Measurements from ENCODE around the gene WDR37.

Gene WDR37

GRCh38 chr10:1123198-1123597 lies 67.0 kb downstream of the WDR37 start:
- no peak for TF ChIP-seq CTCF (IDR thresholded peaks at IDR 0.05; ENCODE audit: low read length)
- TF ChIP-seq EZH2 (IDR thresholded peaks at IDR 0.05; ENCODE audit: borderline replicate concordance, low read length) = no peak
- no peaks in the 10 kb centered on the region for H3K9me3 ChIP-seq (ENCODE audit: low read length)
- H3K4me2 ChIP-seq (ENCODE audit: low read length) = no peak overlapping the region
- no peaks in the 10 kb centered on the region for H3K9me2 ChIP-seq (ENCODE audit: low read depth, low read length)
- no peak overlapping the region for H3K9ac ChIP-seq (ENCODE audit: low read length)
- H3K4me3 ChIP-seq (ENCODE audit: low read depth, low read length, poor library complexity, severe bottlenecking) = no peak overlapping the region
- no peaks in the 10 kb centered on the region for H3F3A ChIP-seq (ENCODE audit: insufficient read depth, low read length)
- H3K4me1 ChIP-seq (ENCODE audit: insufficient read depth, low read length, severe bottlenecking) = no peaks in the 10 kb centered on the region
- no peak overlapping the region for H3K27ac ChIP-seq (ENCODE audit: low read depth, low read length, poor library complexity, severe bottlenecking)
- no peaks in the 10 kb centered on the region for H4K20me1 ChIP-seq (ENCODE audit: insufficient read depth, low read length)
- H3K36me3 ChIP-seq (ENCODE audit: insufficient read depth, low read length) = peaks cover 72% of the 10 kb centered on the region
- no peaks in the 10 kb centered on the region for H3K27me3 ChIP-seq (ENCODE audit: insufficient read depth, low read length)
- H3K79me2 ChIP-seq (ENCODE audit: insufficient read depth, low read length) = no peaks in the 10 kb centered on the region
- H2AFZ ChIP-seq (ENCODE audit: low read length) = no peak overlapping the region

- no peaks in the 10 kb centered on the region for H3K4me1 ChIP-seq (ENCODE audit: insufficient read depth, low read length, severe bottlenecking)
Measured at GRCh38 chr10:1123972-1124371, 67.8 kb downstream of the WDR37 start.

GRCh38 chr10:1124796-1125195 lies 68.6 kb downstream of the WDR37 start:
- Histone ChIP-seq H3F3A (ENCODE audit: insufficient read depth, low read length) (no peaks in the 10 kb centered on the region), H4K20me1 (ENCODE audit: insufficient read depth, low read length) (no peaks in the 10 kb centered on the region), H3K36me3 (ENCODE audit: insufficient read depth, low read length) (peaks cover 78% of the 10 kb centered on the region), H3K27ac (ENCODE audit: low read depth, low read length, poor library complexity, severe bottlenecking) (no peak overlapping the region), H3K27me3 (ENCODE audit: insufficient read depth, low read length) (no peaks in the 10 kb centered on the region), H3K9me3 (ENCODE audit: low read length) (no peaks in the 10 kb centered on the region), H3K79me2 (ENCODE audit: insufficient read depth, low read length) (no peaks in the 10 kb centered on the region), H3K4me1 (ENCODE audit: insufficient read depth, low read length, severe bottlenecking) (no peaks in the 10 kb centered on the region), H3K4me3 (ENCODE audit: low read depth, low read length, poor library complexity, severe bottlenecking) (no peak overlapping the region), H2AFZ (ENCODE audit: low read length) (no peak overlapping the region), H3K9ac (ENCODE audit: low read length) (no peak overlapping the region), H3K9me2 (ENCODE audit: low read depth, low read length) (no peaks in the 10 kb centered on the region), H3K4me2 (ENCODE audit: low read length) (no peak overlapping the region)
- TF ChIP-seq EZH2 (IDR thresholded peaks at IDR 0.05; ENCODE audit: borderline replicate concordance, low read length) (no peak), CTCF (IDR thresholded peaks at IDR 0.05; ENCODE audit: low read length) (no peak)

More at GRCh38 chr10:1123972-1124371, 67.8 kb downstream of the WDR37 start:
- H2AFZ ChIP-seq (ENCODE audit: low read length) = no peak overlapping the region
- H3K9ac ChIP-seq (ENCODE audit: low read length) = no peak overlapping the region
- H3K4me2 ChIP-seq (ENCODE audit: low read length) = no peak overlapping the region
- no peaks in the 10 kb centered on the region for H3K27me3 ChIP-seq (ENCODE audit: insufficient read depth, low read length)
- H3K27ac ChIP-seq (ENCODE audit: low read depth, low read length, poor library complexity, severe bottlenecking) = no peak overlapping the region
- H3K4me3 ChIP-seq (ENCODE audit: low read depth, low read length, poor library complexity, severe bottlenecking) = no peak overlapping the region
- H3F3A ChIP-seq (ENCODE audit: insufficient read depth, low read length) = no peaks in the 10 kb centered on the region
- H3K9me2 ChIP-seq (ENCODE audit: low read depth, low read length) = no peaks in the 10 kb centered on the region
- peaks cover 78% of the 10 kb centered on the region for H3K36me3 ChIP-seq (ENCODE audit: insufficient read depth, low read length)
- no peaks in the 10 kb centered on the region for H4K20me1 ChIP-seq (ENCODE audit: insufficient read depth, low read length)
- H3K79me2 ChIP-seq (ENCODE audit: insufficient read depth, low read length) = no peaks in the 10 kb centered on the region
- no peaks in the 10 kb centered on the region for H3K9me3 ChIP-seq (ENCODE audit: low read length)
- TF ChIP-seq EZH2 (IDR thresholded peaks at IDR 0.05; ENCODE audit: borderline replicate concordance, low read length) = no peak
- TF ChIP-seq CTCF (IDR thresholded peaks at IDR 0.05; ENCODE audit: low read length) = no peak

Data from OCI-LY1 (cell line).